ENCODE results near the gene LMCD1.

The LMCD1 gene

GRCh38 chr3:8480699-8481098 lies 20.9 kb upstream of the LMCD1 start:
- Mint-ChIP-seq H3K36me3 (ENCODE audit: low read depth) (peaks cover 16% of the 10 kb centered on the region), H3K27ac (peak overlapping the region in 1 of 3 experiments; percentile 16), H3K4me3 (no peak overlapping the region), H3K4me1 (peaks cover 34% of the 10 kb centered on the region), H3K9me3 (peaks cover 16% of the 10 kb centered on the region), H3K27me3 (ENCODE audit: low read depth) (peaks cover 4% of the 10 kb centered on the region)
- TF ChIP-seq CTCF (IDR thresholded peaks at IDR 0.05; ENCODE audit: unreplicated experiment in 3 of 3) = no peak

- H3K9me3 Mint-ChIP-seq = peaks cover 16% of the 10 kb centered on the region
- peaks cover 4% of the 10 kb centered on the region for H3K27me3 Mint-ChIP-seq (ENCODE audit: low read depth)
- H3K27ac Mint-ChIP-seq = no peak overlapping the region
- peaks cover 38% of the 10 kb centered on the region for H3K4me1 Mint-ChIP-seq
- peaks cover 16% of the 10 kb centered on the region for H3K36me3 Mint-ChIP-seq (ENCODE audit: low read depth)
- no peak overlapping the region for H3K4me3 Mint-ChIP-seq
- no peak for TF ChIP-seq CTCF (IDR thresholded peaks at IDR 0.05; ENCODE audit: unreplicated experiment in 3 of 3)
These were observed 20.2 kb upstream of the LMCD1 start for GRCh38 chr3:8481380-8481779.

GRCh38 chr3:8482263-8482662 lies 19.4 kb upstream of the LMCD1 start:
- peaks cover 16% of the 10 kb centered on the region for H3K9me3 Mint-ChIP-seq
- peaks cover 4% of the 10 kb centered on the region for H3K27me3 Mint-ChIP-seq (ENCODE audit: low read depth)
- no peak overlapping the region for H3K4me3 Mint-ChIP-seq
- peaks cover 46% of the 10 kb centered on the region for H3K4me1 Mint-ChIP-seq
- no peak for TF ChIP-seq CTCF (IDR thresholded peaks at IDR 0.05; ENCODE audit: unreplicated experiment in 3 of 3)
- peak overlapping the region; percentile 61 to 87 (median 80) for H3K27ac Mint-ChIP-seq
- peaks cover 16% of the 10 kb centered on the region for H3K36me3 Mint-ChIP-seq (ENCODE audit: low read depth)

GRCh38 chr3:8482960-8483665 lies 18.5 kb upstream of the LMCD1 start:
- Mint-ChIP-seq H3K9me3 (peaks cover 16% of the 10 kb centered on the region), H3K27me3 (ENCODE audit: low read depth) (peaks cover 4% of the 10 kb centered on the region), H3K4me1 (peaks cover 50% of the 10 kb centered on the region), H3K4me3 (no peak overlapping the region), H3K27ac (peak overlapping the region; percentile 61 to 87 (median 80)), H3K36me3 (ENCODE audit: low read depth) (peaks cover 20% of the 10 kb centered on the region)
- no peak for TF ChIP-seq CTCF (IDR thresholded peaks at IDR 0.05; ENCODE audit: unreplicated experiment in 3 of 3)

- peaks cover 21% of the 10 kb centered on the region for H3K36me3 Mint-ChIP-seq (ENCODE audit: low read depth)
- peaks cover 65% of the 10 kb centered on the region for H3K4me1 Mint-ChIP-seq
- peaks cover 4% of the 10 kb centered on the region for H3K27me3 Mint-ChIP-seq (ENCODE audit: low read depth)
- H3K27ac Mint-ChIP-seq = peak overlapping the region in 1 of 3 experiments; percentile 80
- no peak overlapping the region for H3K4me3 Mint-ChIP-seq
- no peak for TF ChIP-seq CTCF (IDR thresholded peaks at IDR 0.05; ENCODE audit: unreplicated experiment in 3 of 3)
- H3K9me3 Mint-ChIP-seq = peaks cover 14% of the 10 kb centered on the region
These were observed 17.0 kb upstream of the LMCD1 start for GRCh38 chr3:8484409-8485140.
